KMS-11 (cell line): ENCODE data around the gene TKT.
A peak's percentile ranks its signal among the peaks of the same experiment; 100 is the strongest.

Experiments used
- H2AFZ ChIP-seq: fragments of 200-600 bp; sonication (generic); 2 replicates; pipeline ENCODE4 v1.6.1; 2016; ENCODE audit warnings: antibody characterized with exemption, mixed run types, low read depth
- H3K27ac ChIP-seq: fragments of 200-600 bp; sonication (generic); 2 replicates; pipeline ENCODE4 v1.6.1; 2016; ENCODE audit warnings: mild to moderate bottlenecking, mixed run types
- H3K27me3 ChIP-seq: fragments of 200-600 bp; sonication (generic); 2 replicates; pipeline ENCODE4 v1.6.1; 2017; ENCODE audit warnings: mild to moderate bottlenecking, low read depth, mixed run types, moderate library complexity; ENCODE audit not compliant: insufficient read depth
- H3K36me3 ChIP-seq: fragments of 200-600 bp; sonication (generic); 2 replicates; pipeline ENCODE4 v1.6.1; 2017; ENCODE audit warnings: mild to moderate bottlenecking, mixed run types; ENCODE audit not compliant: insufficient read depth
- H3K4me1 ChIP-seq: fragments of 200-600 bp; sonication (generic); 2 replicates; pipeline ENCODE4 v1.6.1; 2016; ENCODE audit warnings: mild to moderate bottlenecking, low read depth, mixed run types; ENCODE audit not compliant: poor library complexity, severe bottlenecking
- H3K4me2 ChIP-seq: fragments of 200-600 bp; sonication (generic); 2 replicates; pipeline ENCODE4 v1.7.0; 2016; ENCODE audit warnings: mild to moderate bottlenecking, mixed run types
- H3K4me3 ChIP-seq: fragments of 200-600 bp; sonication (generic); IDR thresholded peaks from 2 replicates; pipeline ENCODE4 v1.6.1; 2017; ENCODE audit warnings: low read depth, low read length, mixed read lengths; ENCODE audit not compliant: insufficient read depth
- H3K79me2 ChIP-seq: fragments of 200-600 bp; sonication (generic); 2 replicates; pipeline ENCODE4 v1.6.1; 2016; ENCODE audit warnings: low read depth, mixed run types; ENCODE audit not compliant: insufficient read depth
- H3K9ac ChIP-seq: fragments of 200-600 bp; sonication (generic); 2 replicates; pipeline ENCODE4 v1.6.1; 2016; ENCODE audit warnings: mild to moderate bottlenecking, mixed run types
- H4K20me1 ChIP-seq: fragments of 200-600 bp; sonication (generic); 2 replicates; pipeline ENCODE4 v1.6.1; 2016; ENCODE audit warnings: mild to moderate bottlenecking, mixed run types; ENCODE audit not compliant: insufficient read depth
- TF ChIP-seq, protein P1 (sequence below): fragments of 200-600 bp; sonication (generic); conservative IDR thresholded peaks from 2 replicates; pipeline ENCODE4 v1.6.1; 2017; ENCODE audit warnings: low read depth, mild to moderate bottlenecking, antibody characterized with exemption, low read length, moderate library complexity, mixed read lengths

TKT gene, protein sequence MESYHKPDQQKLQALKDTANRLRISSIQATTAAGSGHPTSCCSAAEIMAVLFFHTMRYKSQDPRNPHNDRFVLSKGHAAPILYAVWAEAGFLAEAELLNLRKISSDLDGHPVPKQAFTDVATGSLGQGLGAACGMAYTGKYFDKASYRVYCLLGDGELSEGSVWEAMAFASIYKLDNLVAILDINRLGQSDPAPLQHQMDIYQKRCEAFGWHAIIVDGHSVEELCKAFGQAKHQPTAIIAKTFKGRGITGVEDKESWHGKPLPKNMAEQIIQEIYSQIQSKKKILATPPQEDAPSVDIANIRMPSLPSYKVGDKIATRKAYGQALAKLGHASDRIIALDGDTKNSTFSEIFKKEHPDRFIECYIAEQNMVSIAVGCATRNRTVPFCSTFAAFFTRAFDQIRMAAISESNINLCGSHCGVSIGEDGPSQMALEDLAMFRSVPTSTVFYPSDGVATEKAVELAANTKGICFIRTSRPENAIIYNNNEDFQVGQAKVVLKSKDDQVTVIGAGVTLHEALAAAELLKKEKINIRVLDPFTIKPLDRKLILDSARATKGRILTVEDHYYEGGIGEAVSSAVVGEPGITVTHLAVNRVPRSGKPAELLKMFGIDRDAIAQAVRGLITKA

DNA sequence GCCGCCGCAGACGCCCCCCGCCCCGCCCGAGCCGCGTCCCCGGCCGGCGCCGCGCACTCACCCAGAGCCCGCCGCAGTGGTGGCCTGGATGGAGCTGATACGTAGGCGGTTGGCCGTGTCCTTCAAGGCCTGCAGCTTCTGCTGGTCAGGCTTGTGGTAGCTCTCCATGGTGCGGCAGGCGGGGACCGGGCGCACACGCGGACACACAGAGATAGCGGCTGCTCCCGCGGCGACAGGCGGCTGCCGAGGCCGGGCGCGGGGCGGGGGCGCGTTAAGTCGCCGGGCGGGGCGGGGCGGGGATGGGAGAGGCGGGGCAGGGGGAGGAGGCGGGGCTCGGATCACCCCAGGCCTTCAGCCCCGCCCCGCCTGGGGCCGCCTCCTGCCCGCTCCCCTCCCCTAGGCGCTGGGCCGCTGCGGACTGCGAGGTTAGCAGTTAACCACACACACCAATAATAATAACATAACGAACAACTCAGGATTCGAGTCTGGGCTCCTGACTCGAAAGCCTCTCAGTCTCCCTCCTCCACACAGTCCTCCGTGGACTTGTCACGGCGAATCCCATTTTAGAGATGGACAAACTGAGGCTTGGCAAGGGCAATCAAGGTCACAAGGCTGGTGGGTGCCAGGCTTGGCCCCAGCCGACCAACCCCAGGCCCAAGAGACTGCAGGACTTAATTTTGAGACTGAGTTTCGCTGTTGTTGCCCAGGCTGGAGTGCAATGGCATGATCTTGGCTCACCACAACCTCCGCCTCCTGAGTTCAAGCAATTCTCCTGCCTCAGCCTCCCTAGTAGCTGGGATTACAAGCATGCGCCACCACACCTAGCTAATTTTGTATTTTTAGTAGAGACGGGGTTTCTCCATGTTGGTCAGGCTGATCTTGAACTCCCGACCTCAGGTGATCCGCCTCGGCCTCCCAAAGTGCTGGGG, at the start of gene TKT:
Gene TKT (minus strand): TSS at position 248 of the 929 bp plus-strand sequence. CDS start 80 bp downstream, at position 168.
- Histone ChIP-seq H3K4me1 (peaks cover 38% of the 10 kb centered on the region), H3K27ac (peak within 1 kb of the TSS; percentile 71), H3K9ac (peak within 1 kb of the TSS; percentile 90), H3K79me2 (peaks cover 45% of the 10 kb centered on the region), H3K27me3 (no peaks in the 10 kb centered on the region), H3K36me3 (no peaks in the 10 kb centered on the region), H2AFZ (peak within 1 kb of the TSS; percentile 22; the same call in 1 of the 2 replicates), H3K4me2 (peak within 1 kb of the TSS; percentile 80), H3K4me3 (peak within 1 kb of the TSS; percentile 56), H4K20me1 (peaks cover 22% of the 10 kb centered on the region)
- TF ChIP-seq, protein P1, sequence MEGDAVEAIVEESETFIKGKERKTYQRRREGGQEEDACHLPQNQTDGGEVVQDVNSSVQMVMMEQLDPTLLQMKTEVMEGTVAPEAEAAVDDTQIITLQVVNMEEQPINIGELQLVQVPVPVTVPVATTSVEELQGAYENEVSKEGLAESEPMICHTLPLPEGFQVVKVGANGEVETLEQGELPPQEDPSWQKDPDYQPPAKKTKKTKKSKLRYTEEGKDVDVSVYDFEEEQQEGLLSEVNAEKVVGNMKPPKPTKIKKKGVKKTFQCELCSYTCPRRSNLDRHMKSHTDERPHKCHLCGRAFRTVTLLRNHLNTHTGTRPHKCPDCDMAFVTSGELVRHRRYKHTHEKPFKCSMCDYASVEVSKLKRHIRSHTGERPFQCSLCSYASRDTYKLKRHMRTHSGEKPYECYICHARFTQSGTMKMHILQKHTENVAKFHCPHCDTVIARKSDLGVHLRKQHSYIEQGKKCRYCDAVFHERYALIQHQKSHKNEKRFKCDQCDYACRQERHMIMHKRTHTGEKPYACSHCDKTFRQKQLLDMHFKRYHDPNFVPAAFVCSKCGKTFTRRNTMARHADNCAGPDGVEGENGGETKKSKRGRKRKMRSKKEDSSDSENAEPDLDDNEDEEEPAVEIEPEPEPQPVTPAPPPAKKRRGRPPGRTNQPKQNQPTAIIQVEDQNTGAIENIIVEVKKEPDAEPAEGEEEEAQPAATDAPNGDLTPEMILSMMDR, result no peak

DNA sequence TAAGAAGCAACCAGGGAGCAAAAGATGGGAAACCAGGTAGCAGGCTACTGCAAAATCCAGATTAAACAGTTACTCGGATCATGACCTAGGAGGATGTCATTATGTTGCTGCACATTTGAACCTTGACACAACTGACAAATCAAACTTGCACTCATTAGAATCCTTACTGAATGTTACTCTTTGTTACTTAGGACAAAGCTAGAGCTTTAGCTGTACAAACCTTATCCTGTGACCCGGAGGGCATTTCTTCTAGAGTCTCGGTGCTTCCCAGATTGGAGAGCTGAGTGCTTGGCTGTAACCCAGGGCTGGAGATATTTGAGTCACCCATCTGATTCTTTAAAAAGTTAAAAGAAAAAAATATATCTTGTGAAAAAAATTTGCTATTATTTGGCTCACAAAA, 48.1 kb upstream of the TKT start:
- Histone ChIP-seq H3K4me3 (no peak overlapping the region), H3K79me2 (no peaks in the 10 kb centered on the region), H4K20me1 (no peaks in the 10 kb centered on the region), H3K27ac (no peak overlapping the region), H3K4me1 (no peaks in the 10 kb centered on the region), H3K4me2 (no peak overlapping the region), H3K9ac (no peak overlapping the region), H2AFZ (no peak overlapping the region), H3K36me3 (no peaks in the 10 kb centered on the region), H3K27me3 (no peaks in the 10 kb centered on the region)
- TF ChIP-seq, protein P1, result no peak

DNA sequence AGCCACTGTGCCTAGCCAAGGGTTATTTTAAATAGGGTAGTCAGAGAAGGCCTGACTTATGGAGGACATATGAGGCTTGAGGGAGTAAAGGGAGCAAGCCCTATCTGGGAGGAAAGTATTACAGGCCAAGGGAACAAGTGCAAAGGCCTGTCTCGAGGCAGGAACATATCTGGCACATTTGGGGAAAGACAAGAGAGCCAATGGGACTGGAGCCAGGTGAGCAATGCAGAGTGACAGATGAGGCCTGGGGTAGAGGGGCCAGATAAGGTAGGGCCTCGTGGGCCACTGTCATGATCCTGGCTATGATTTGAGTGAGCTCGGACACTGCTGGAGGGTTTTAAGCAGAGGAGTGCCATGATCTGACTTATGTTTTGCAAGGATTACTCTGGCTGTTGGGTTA, 47.7 kb upstream of the TKT start:
- TF ChIP-seq, protein P1, result no peak
- no peaks in the 10 kb centered on the region for H3K4me1 ChIP-seq
- no peaks in the 10 kb centered on the region for H3K79me2 ChIP-seq
- no peaks in the 10 kb centered on the region for H3K36me3 ChIP-seq
- no peak overlapping the region for H2AFZ ChIP-seq
- H4K20me1 ChIP-seq, result no peaks in the 10 kb centered on the region
- no peak overlapping the region for H3K4me3 ChIP-seq
- H3K27ac ChIP-seq, result no peak overlapping the region
- no peaks in the 10 kb centered on the region for H3K27me3 ChIP-seq
- H3K4me2 ChIP-seq, result no peak overlapping the region
- no peak overlapping the region for H3K9ac ChIP-seq

DNA sequence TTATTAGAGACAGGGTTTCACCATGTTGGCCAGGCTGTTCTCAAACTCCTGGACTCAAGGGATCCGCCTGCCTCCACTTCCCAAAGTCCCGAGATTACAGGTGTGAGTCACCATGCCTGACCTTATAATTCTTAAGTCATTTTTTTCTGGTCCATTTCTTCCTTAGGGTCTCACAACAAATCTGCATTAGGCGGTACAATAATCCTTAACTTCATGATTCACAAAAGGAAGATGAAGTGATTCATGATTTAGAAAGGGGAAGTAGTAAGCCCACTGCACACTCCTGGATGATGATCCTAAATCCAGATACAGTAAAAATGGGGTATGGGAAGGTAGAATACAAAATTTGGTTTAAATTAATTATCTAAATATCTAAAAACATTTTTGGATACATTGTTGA, 45.0 kb upstream of the TKT start:
- Histone ChIP-seq H2AFZ (no peak overlapping the region), H3K79me2 (no peaks in the 10 kb centered on the region), H3K9ac (no peak overlapping the region), H3K27me3 (no peaks in the 10 kb centered on the region), H3K4me1 (no peaks in the 10 kb centered on the region), H3K4me2 (no peak overlapping the region), H3K36me3 (no peaks in the 10 kb centered on the region), H3K4me3 (no peak overlapping the region), H3K27ac (no peak overlapping the region), H4K20me1 (no peaks in the 10 kb centered on the region)
- TF ChIP-seq, protein P1, result no peak
